Measurements from ENCODE around the gene TPD52L1. TPM values are rescaled to one million over a fixed set of nuclear protein-coding genes. Genes with fewer than 3 reads are reported as not detected.

The TPD52L1 gene
- total and polyA plus RNA-seq, 3 donors from 2014 or later, result 20.6 to 22.5 (median 22.1) TPM

DNA sequence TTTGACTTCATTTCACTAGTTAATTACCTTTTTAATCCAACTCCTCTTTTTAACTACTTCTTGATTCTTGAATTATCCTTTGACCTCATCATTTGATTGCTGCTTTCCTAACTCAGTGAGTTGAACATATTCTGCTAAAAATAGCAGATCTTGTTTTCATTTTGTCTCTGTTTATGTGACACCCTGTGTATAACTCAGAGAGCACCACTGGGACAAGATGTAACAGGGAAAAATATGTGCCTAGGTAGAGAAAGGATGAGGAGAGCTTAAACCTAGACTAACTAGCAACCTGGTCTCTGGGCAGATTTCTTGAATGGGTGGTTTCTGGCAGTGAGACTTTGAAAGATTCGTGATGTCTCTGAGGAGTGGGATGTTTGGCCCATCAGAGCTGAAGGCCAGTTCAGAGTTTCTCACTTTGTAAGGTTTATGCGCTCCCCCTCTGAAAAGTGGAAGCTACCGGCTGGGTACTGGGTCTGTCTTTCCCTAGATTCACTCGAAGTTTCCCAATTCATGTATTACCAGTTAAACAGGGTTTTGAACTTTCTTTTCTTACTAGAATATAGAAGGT lies 61.8 kb downstream of the TPD52L1 start:
- Histone ChIP-seq H3K27ac (no peak overlapping the region), H3K9me3 (no peaks in the 10 kb centered on the region), H3K27me3 (no peaks in the 10 kb centered on the region), H3K4me1 (peaks cover 5% of the 10 kb centered on the region), H3K36me3 (ENCODE audit: low read depth, missing control alignments) (no peaks in the 10 kb centered on the region), H3K4me3 (no peak overlapping the region)
- DNase-seq, result no peak
- intact Hi-C loops (cut with DNase I; ENCODE audit: low total_unique reads), result no loop called here
- TF ChIP-seq, protein P1, sequence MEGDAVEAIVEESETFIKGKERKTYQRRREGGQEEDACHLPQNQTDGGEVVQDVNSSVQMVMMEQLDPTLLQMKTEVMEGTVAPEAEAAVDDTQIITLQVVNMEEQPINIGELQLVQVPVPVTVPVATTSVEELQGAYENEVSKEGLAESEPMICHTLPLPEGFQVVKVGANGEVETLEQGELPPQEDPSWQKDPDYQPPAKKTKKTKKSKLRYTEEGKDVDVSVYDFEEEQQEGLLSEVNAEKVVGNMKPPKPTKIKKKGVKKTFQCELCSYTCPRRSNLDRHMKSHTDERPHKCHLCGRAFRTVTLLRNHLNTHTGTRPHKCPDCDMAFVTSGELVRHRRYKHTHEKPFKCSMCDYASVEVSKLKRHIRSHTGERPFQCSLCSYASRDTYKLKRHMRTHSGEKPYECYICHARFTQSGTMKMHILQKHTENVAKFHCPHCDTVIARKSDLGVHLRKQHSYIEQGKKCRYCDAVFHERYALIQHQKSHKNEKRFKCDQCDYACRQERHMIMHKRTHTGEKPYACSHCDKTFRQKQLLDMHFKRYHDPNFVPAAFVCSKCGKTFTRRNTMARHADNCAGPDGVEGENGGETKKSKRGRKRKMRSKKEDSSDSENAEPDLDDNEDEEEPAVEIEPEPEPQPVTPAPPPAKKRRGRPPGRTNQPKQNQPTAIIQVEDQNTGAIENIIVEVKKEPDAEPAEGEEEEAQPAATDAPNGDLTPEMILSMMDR (IDR thresholded peaks at IDR 0.05), result no peak
- no peak for TF ChIP-seq POLR2A (IDR thresholded peaks at IDR 0.05)
- WGBS, 2 donors, result 89 to 91% methylated on average over 4 of the region's 4 CpGs

GRCh38 chr6:125216015-125216414 lies 62.4 kb downstream of the TPD52L1 start:
- Histone ChIP-seq H3K27ac (no peak overlapping the region), H3K4me3 (no peak overlapping the region), H3K27me3 (no peaks in the 10 kb centered on the region), H3K36me3 (ENCODE audit: low read depth, missing control alignments) (no peaks in the 10 kb centered on the region), H3K4me1 (peaks cover 7% of the 10 kb centered on the region), H3K9me3 (no peaks in the 10 kb centered on the region)
- 85 to 91% methylated on average over 2 of the region's 2 CpGs for WGBS, 2 donors
- TF ChIP-seq, protein P1 (IDR thresholded peaks at IDR 0.05), result no peak
- no peak for TF ChIP-seq POLR2A (IDR thresholded peaks at IDR 0.05)
- DNase-seq, result no peak
- intact Hi-C loops (cut with DNase I; ENCODE audit: low total_unique reads), result no loop called here

DNA sequence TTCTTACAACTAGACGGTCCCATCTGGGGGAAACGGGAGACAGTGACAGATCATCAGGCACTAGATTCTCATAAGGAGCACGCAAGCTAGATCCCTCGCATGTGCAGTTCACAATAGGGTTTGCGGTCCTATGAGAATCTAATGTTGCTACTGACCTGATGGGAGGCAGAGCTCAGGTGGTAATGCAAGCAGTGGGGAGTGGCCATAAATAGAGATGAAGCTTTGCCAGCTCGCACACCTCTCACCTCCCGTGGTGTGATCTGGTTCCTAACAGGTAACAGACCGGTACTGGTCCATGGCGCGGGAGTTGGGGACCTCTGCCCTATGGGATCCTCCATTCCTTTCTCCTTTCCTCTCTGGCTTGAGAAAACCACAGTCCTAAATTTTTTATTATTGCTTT lies 63.8 kb downstream of the TPD52L1 start:
- TF ChIP-seq, protein P1 (IDR thresholded peaks at IDR 0.05), result no peak
- no peak for TF ChIP-seq POLR2A (IDR thresholded peaks at IDR 0.05)
- H3K4me1 ChIP-seq, result peaks cover 19% of the 10 kb centered on the region
- no peaks in the 10 kb centered on the region for H3K27me3 ChIP-seq
- intact Hi-C loops (cut with DNase I; ENCODE audit: low total_unique reads), result no loop called here
- H3K27ac ChIP-seq, result no peak overlapping the region
- H3K36me3 ChIP-seq (ENCODE audit: low read depth, missing control alignments), result no peaks in the 10 kb centered on the region
- 93 to 96% methylated on average over 10 of the region's 10 CpGs for WGBS, 2 donors
- DNase-seq, result no peak
- H3K4me3 ChIP-seq, result no peak overlapping the region
- H3K9me3 ChIP-seq, result no peaks in the 10 kb centered on the region

DNA sequence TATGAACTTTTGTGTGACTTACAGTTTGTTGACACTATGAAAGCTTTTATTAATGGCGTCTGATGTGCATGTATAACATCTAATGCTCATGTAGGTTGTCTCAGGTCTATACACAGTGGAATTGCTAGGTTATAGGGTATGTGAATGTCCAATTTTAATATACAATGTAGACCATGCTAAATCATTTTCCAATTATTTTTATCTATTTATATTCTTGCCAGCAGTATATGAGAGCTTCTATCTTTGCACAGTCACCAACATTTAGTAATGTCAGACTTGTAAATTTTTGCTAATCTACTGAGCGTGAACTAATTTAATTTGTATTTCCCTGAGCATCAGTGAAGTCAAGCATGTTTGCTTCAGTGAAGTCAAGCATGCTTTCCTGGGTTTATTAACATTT lies 64.4 kb downstream of the TPD52L1 start:
- Histone ChIP-seq H3K36me3 (ENCODE audit: low read depth, missing control alignments) (no peaks in the 10 kb centered on the region), H3K4me1 (peaks cover 19% of the 10 kb centered on the region), H3K9me3 (no peaks in the 10 kb centered on the region), H3K4me3 (no peak overlapping the region), H3K27ac (no peak overlapping the region), H3K27me3 (no peaks in the 10 kb centered on the region)
- TF ChIP-seq, protein P1 (IDR thresholded peaks at IDR 0.05), result no peak
- TF ChIP-seq POLR2A (IDR thresholded peaks at IDR 0.05), result no peak
- intact Hi-C loops (cut with DNase I; ENCODE audit: low total_unique reads), result no loop called here
- DNase-seq, result no peak
- WGBS, 2 donors, result 92% methylated on average over 2 of the region's 2 CpGs

- TF ChIP-seq, protein P1 (IDR thresholded peaks at IDR 0.05), result no peak
- no peak for TF ChIP-seq POLR2A (IDR thresholded peaks at IDR 0.05)
- Histone ChIP-seq H3K36me3 (ENCODE audit: low read depth, missing control alignments) (no peaks in the 10 kb centered on the region), H3K4me3 (no peak overlapping the region), H3K27me3 (no peaks in the 10 kb centered on the region), H3K4me1 (peaks cover 24% of the 10 kb centered on the region), H3K27ac (peak overlapping the region in 1 of 2 donors; percentile 20), H3K9me3 (no peaks in the 10 kb centered on the region)
- intact Hi-C loops (cut with DNase I; ENCODE audit: low total_unique reads), result no loop called here
- WGBS, 2 donors, result 55 to 57% methylated on average over 5 of the region's 5 CpGs
- DNase-seq, result no peak
Observed at GRCh38 chr6:125219361-125219895, 65.9 kb downstream of the TPD52L1 start.

All from testis (tissue), 3 donors.